ENCODE results near the gene KLHL17.
A peak's percentile ranks its signal among the peaks of the same experiment; 100 is the strongest.

The KLHL17 gene

GRCh38 chr1:918843-919242, 41.5 kb upstream of the KLHL17 start:
- H3K27me3 Mint-ChIP-seq: peaks cover 22% of the 10 kb centered on the region
- H3K36me3 Mint-ChIP-seq: no peaks in the 10 kb centered on the region
- no peaks in the 10 kb centered on the region for H3K9me3 Mint-ChIP-seq
- peaks cover 16% of the 10 kb centered on the region for H3K4me1 Mint-ChIP-seq
- no peak overlapping the region for H3K27ac Mint-ChIP-seq
- no peak overlapping the region for H3K4me3 Mint-ChIP-seq

GRCh38 chr1:919271-919872, 41.0 kb upstream of the KLHL17 start:
- Mint-ChIP-seq H3K27ac (no peak overlapping the region), H3K9me3 (no peaks in the 10 kb centered on the region), H3K36me3 (no peaks in the 10 kb centered on the region), H3K4me1 (peaks cover 16% of the 10 kb centered on the region), H3K27me3 (peaks cover 22% of the 10 kb centered on the region), H3K4me3 (no peak overlapping the region)

GRCh38 chr1:920010-920409, 40.4 kb upstream of the KLHL17 start:
- Mint-ChIP-seq H3K9me3 (no peaks in the 10 kb centered on the region), H3K4me1 (peaks cover 16% of the 10 kb centered on the region), H3K27me3 (peaks cover 22% of the 10 kb centered on the region), H3K27ac (no peak overlapping the region), H3K4me3 (no peak overlapping the region), H3K36me3 (no peaks in the 10 kb centered on the region)

- no peak overlapping the region for H3K4me3 Mint-ChIP-seq
- H3K4me1 Mint-ChIP-seq: peaks cover 16% of the 10 kb centered on the region
- H3K27me3 Mint-ChIP-seq: peaks cover 22% of the 10 kb centered on the region
- H3K9me3 Mint-ChIP-seq: no peaks in the 10 kb centered on the region
- H3K36me3 Mint-ChIP-seq: no peaks in the 10 kb centered on the region
- peak overlapping the region; percentile 2 for H3K27ac Mint-ChIP-seq
Measured at GRCh38 chr1:920521-920920, 39.9 kb upstream of the KLHL17 start.

- peak overlapping the region; percentile 36 for H3K4me3 Mint-ChIP-seq
- H3K36me3 Mint-ChIP-seq: no peaks in the 10 kb centered on the region
- peaks cover 16% of the 10 kb centered on the region for H3K4me1 Mint-ChIP-seq
- no peak overlapping the region for H3K27ac Mint-ChIP-seq
- H3K27me3 Mint-ChIP-seq: peaks cover 22% of the 10 kb centered on the region
- H3K9me3 Mint-ChIP-seq: no peaks in the 10 kb centered on the region
Measured at GRCh38 chr1:921011-921837, 39.2 kb upstream of the KLHL17 start.

- Mint-ChIP-seq H3K27me3 (peaks cover 26% of the 10 kb centered on the region), H3K4me1 (peaks cover 16% of the 10 kb centered on the region), H3K27ac (no peak within 1 kb of the TSS), H3K36me3 (no peaks in the 10 kb centered on the region), H3K9me3 (no peaks in the 10 kb centered on the region), H3K4me3 (peak within 1 kb of the TSS; percentile 85)
Measured at GRCh38 chr1:923131-923990, 37.0 kb upstream of the KLHL17 start, which contains the start of gene SAMD11. Gene SAMD11 (plus strand): TSS chr1:923923. CDS start chr1:924432, 509 bp downstream.

- Mint-ChIP-seq H3K4me1 (peaks cover 16% of the 10 kb centered on the region), H3K4me3 (no peak overlapping the region), H3K27ac (no peak overlapping the region), H3K9me3 (no peaks in the 10 kb centered on the region), H3K36me3 (no peaks in the 10 kb centered on the region), H3K27me3 (peaks cover 24% of the 10 kb centered on the region)
Measured at GRCh38 chr1:923991-924655, 36.3 kb upstream of the KLHL17 start.

GRCh38 chr1:924656-925560, 35.5 kb upstream of the KLHL17 start:
- Mint-ChIP-seq H3K4me1 (peaks cover 16% of the 10 kb centered on the region), H3K27me3 (peaks cover 24% of the 10 kb centered on the region), H3K36me3 (no peaks in the 10 kb centered on the region), H3K27ac (no peak overlapping the region), H3K9me3 (no peaks in the 10 kb centered on the region), H3K4me3 (peak overlapping the region; percentile 33)

- no peak overlapping the region for H3K27ac Mint-ChIP-seq
- no peaks in the 10 kb centered on the region for H3K36me3 Mint-ChIP-seq
- peak overlapping the region; percentile 44 for H3K4me3 Mint-ChIP-seq
- peaks cover 19% of the 10 kb centered on the region for H3K27me3 Mint-ChIP-seq
- H3K4me1 Mint-ChIP-seq: peaks cover 10% of the 10 kb centered on the region
- no peaks in the 10 kb centered on the region for H3K9me3 Mint-ChIP-seq
Measured at GRCh38 chr1:925561-926421, 34.6 kb upstream of the KLHL17 start.

- peaks cover 5% of the 10 kb centered on the region for H3K4me1 Mint-ChIP-seq
- no peak overlapping the region for H3K4me3 Mint-ChIP-seq
- H3K27me3 Mint-ChIP-seq: peaks cover 14% of the 10 kb centered on the region
- H3K9me3 Mint-ChIP-seq: no peaks in the 10 kb centered on the region
- H3K27ac Mint-ChIP-seq: no peak overlapping the region
- no peaks in the 10 kb centered on the region for H3K36me3 Mint-ChIP-seq
Measured at GRCh38 chr1:927234-927633, 33.1 kb upstream of the KLHL17 start.

GRCh38 chr1:927748-928147, 32.6 kb upstream of the KLHL17 start:
- no peaks in the 10 kb centered on the region for H3K36me3 Mint-ChIP-seq
- no peaks in the 10 kb centered on the region for H3K9me3 Mint-ChIP-seq
- H3K4me1 Mint-ChIP-seq: peaks cover 5% of the 10 kb centered on the region
- H3K27ac Mint-ChIP-seq: no peak overlapping the region
- peaks cover 13% of the 10 kb centered on the region for H3K27me3 Mint-ChIP-seq
- no peak overlapping the region for H3K4me3 Mint-ChIP-seq

GRCh38 chr1:928825-929661, 31.3 kb upstream of the KLHL17 start:
- Mint-ChIP-seq H3K27me3 (peaks cover 10% of the 10 kb centered on the region), H3K36me3 (no peaks in the 10 kb centered on the region), H3K4me1 (no peaks in the 10 kb centered on the region), H3K9me3 (no peaks in the 10 kb centered on the region), H3K27ac (no peak overlapping the region), H3K4me3 (no peak overlapping the region)

All from activated naive CD4-positive, alpha-beta T cell treated with anti-CD3 and anti-CD28 coated beads, Interleukin-2, amount 50 U/mL, for 24 hours (primary cell).